Measurements from ENCODE around the gene ZNF692. TPM values are rescaled to one million over a fixed set of nuclear protein-coding genes. Genes with fewer than 3 reads are reported as not detected.

The ZNF692 gene
- total and polyA plus RNA-seq, 2 of the 13 experiments (the other 11 are each of a cell fraction or from before 2014, with no cell fraction given), result 27.3 to 45.8 TPM

DNA sequence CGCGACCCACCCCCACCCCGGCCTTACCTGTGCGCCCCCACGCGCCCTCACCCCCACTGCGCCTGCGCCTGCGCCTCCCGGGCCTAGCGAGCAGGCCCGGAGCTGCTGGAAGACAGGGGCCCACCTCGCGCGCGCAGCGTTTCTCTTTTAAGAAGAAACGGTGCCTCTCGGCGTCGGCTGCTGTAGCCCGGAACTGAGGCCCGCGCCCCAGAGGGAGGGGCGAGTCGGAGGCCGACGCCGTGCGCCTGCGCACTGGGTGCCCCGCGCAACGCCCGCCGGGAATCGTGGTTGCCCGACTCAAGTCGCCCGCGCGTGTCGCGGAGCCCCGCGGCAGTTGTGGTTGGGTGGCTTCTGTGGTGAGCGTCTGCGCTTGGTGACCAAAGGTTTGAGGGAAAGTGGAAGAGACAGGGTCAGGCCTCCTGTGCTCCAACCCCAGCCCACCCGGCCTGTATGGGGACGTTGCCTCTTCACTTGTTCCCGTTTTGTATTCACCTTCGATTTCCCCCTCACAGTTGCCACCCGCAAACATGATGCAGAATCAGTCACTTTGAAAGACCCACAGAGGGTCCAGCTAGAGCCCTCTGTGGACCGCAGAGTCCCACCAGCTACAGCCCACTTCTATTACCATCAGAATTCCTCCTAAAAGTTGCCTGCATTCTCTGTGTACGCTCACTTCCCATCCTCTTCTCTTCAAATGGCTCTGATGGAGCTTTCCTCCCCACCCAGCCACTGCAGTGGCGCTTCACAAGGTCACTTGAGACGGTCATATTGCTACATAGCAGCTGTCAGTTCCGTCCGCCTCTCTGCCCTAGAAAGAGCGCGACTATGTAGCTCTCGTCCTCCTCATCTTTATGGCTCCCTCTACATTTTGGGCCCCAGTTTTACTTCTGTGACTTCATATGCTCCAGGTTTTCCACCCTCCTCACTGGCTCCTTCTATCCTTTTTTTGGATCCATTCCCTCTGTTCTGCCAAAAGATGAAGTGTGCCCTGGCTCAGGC lies at the start of gene ZNF692 (continued):
- TF ChIP-seq RBAK (CRISPR knock-in tag; IDR thresholded peaks at IDR 0.05) (no peak), ELF3 (CRISPR knock-in tag; IDR thresholded peaks at IDR 0.05) (peak; percentile 18; the same call in 1 of the 2 replicates), ZNF782 (CRISPR knock-in tag; IDR thresholded peaks at IDR 0.05; ENCODE audit: borderline replicate concordance) (peak; percentile 75; the same call in 1 of the 2 replicates), IRF9 (CRISPR knock-in tag; IDR thresholded peaks at IDR 0.05; ENCODE audit: borderline replicate concordance) (peak; percentile 41; the same call in 1 of the 2 replicates), CC2D1A (CRISPR knock-in tag; IDR thresholded peaks at IDR 0.05) (no peak), IKZF4 (CRISPR knock-in tag; IDR thresholded peaks at IDR 0.05; ENCODE audit: borderline replicate concordance, low read depth, not compliant biosample characterization) (no peak), ZNF777 (CRISPR knock-in tag; IDR thresholded peaks at IDR 0.05) (no peak), MAFG (CRISPR knock-in tag; IDR thresholded peaks at IDR 0.05) (no peak), ZNF562 (CRISPR knock-in tag; IDR thresholded peaks at IDR 0.05; ENCODE audit: borderline replicate concordance) (no peak), ARID3A (IDR thresholded peaks at IDR 0.05; ENCODE audit: low read depth, low read length) (no peak), ZNF431 (CRISPR knock-in tag; IDR thresholded peaks at IDR 0.05; ENCODE audit: borderline replicate concordance, low read depth) (no peak), HCFC1 (IDR thresholded peaks at IDR 0.05; ENCODE audit: low read depth, low read length) (no peak; the same call in 1 of the 2 replicates)
- TF ChIP-seq, protein P1, sequence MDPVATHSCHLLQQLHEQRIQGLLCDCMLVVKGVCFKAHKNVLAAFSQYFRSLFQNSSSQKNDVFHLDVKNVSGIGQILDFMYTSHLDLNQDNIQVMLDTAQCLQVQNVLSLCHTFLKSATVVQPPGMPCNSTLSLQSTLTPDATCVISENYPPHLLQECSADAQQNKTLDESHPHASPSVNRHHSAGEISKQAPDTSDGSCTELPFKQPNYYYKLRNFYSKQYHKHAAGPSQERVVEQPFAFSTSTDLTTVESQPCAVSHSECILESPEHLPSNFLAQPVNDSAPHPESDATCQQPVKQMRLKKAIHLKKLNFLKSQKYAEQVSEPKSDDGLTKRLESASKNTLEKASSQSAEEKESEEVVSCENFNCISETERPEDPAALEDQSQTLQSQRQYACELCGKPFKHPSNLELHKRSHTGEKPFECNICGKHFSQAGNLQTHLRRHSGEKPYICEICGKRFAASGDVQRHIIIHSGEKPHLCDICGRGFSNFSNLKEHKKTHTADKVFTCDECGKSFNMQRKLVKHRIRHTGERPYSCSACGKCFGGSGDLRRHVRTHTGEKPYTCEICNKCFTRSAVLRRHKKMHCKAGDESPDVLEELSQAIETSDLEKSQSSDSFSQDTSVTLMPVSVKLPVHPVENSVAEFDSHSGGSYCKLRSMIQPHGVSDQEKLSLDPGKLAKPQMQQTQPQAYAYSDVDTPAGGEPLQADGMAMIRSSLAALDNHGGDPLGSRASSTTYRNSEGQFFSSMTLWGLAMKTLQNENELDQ (CRISPR knock-in tag; IDR thresholded peaks at IDR 0.05; ENCODE audit: borderline replicate concordance), result no peak
- TF ChIP-seq, protein P2, sequence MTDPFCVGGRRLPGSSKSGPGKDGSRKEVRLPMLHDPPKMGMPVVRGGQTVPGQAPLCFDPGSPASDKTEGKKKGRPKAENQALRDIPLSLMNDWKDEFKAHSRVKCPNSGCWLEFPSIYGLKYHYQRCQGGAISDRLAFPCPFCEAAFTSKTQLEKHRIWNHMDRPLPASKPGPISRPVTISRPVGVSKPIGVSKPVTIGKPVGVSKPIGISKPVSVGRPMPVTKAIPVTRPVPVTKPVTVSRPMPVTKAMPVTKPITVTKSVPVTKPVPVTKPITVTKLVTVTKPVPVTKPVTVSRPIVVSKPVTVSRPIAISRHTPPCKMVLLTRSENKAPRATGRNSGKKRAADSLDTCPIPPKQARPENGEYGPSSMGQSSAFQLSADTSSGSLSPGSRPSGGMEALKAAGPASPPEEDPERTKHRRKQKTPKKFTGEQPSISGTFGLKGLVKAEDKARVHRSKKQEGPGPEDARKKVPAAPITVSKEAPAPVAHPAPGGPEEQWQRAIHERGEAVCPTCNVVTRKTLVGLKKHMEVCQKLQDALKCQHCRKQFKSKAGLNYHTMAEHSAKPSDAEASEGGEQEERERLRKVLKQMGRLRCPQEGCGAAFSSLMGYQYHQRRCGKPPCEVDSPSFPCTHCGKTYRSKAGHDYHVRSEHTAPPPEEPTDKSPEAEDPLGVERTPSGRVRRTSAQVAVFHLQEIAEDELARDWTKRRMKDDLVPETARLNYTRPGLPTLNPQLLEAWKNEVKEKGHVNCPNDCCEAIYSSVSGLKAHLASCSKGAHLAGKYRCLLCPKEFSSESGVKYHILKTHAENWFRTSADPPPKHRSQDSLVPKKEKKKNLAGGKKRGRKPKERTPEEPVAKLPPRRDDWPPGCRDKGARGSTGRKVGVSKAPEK (CRISPR knock-in tag; IDR thresholded peaks at IDR 0.05; ENCODE audit: borderline replicate concordance), result no peak
- TF ChIP-seq, protein P3, sequence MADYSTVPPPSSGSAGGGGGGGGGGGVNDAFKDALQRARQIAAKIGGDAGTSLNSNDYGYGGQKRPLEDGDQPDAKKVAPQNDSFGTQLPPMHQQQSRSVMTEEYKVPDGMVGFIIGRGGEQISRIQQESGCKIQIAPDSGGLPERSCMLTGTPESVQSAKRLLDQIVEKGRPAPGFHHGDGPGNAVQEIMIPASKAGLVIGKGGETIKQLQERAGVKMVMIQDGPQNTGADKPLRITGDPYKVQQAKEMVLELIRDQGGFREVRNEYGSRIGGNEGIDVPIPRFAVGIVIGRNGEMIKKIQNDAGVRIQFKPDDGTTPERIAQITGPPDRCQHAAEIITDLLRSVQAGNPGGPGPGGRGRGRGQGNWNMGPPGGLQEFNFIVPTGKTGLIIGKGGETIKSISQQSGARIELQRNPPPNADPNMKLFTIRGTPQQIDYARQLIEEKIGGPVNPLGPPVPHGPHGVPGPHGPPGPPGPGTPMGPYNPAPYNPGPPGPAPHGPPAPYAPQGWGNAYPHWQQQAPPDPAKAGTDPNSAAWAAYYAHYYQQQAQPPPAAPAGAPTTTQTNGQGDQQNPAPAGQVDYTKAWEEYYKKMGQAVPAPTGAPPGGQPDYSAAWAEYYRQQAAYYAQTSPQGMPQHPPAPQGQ (CRISPR knock-in tag; IDR thresholded peaks at IDR 0.05; ENCODE audit: borderline replicate concordance), result no peak

Data from HepG2 (cell line).